ENCODE data around the gene ABI2. TPM values are rescaled to one million over a fixed set of nuclear protein-coding genes. Genes with fewer than 3 reads are reported as not detected.
"Not testable (repeated sequence)": the region's sequence is repeated elsewhere in the genome, so short reads cannot be mapped to it uniquely, and the experiment has no call there.

ABI2 gene
- total RNA-seq, 1 donor from 2014 or later: 85.4 TPM

DNA sequence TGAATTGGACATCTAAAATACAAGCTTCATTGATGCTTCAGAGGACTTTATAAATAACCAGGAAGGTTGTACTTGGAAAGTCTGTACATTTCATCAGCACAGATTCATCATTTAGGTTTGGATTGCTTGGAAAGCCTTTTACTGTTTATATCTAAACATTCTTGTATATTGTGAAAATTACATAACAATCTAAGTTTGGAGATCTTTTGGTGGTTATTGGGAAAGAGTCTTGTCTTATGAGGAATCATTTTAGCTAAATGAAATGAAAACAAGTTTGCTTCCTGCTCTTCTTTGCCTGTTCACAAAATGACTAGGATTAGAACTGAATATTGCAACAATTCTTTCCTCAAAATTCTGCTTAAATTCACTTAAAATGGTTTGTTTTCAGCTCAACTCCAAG, 79.3 kb downstream of the ABI2 start:
- TF ChIP-seq, protein P1, sequence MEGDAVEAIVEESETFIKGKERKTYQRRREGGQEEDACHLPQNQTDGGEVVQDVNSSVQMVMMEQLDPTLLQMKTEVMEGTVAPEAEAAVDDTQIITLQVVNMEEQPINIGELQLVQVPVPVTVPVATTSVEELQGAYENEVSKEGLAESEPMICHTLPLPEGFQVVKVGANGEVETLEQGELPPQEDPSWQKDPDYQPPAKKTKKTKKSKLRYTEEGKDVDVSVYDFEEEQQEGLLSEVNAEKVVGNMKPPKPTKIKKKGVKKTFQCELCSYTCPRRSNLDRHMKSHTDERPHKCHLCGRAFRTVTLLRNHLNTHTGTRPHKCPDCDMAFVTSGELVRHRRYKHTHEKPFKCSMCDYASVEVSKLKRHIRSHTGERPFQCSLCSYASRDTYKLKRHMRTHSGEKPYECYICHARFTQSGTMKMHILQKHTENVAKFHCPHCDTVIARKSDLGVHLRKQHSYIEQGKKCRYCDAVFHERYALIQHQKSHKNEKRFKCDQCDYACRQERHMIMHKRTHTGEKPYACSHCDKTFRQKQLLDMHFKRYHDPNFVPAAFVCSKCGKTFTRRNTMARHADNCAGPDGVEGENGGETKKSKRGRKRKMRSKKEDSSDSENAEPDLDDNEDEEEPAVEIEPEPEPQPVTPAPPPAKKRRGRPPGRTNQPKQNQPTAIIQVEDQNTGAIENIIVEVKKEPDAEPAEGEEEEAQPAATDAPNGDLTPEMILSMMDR (IDR thresholded peaks at IDR 0.05): no peak
- Mint-ChIP-seq H3K9me3 (ENCODE audit: unreplicated experiment) (no peaks in the 10 kb centered on the region), H3K27ac (ENCODE audit: unreplicated experiment) (no peak overlapping the region), H3K4me1 (ENCODE audit: unreplicated experiment) (peaks cover 31% of the 10 kb centered on the region), H3K27me3 (ENCODE audit: unreplicated experiment) (no peaks in the 10 kb centered on the region), H3K36me3 (ENCODE audit: unreplicated experiment) (peaks cover 54% of the 10 kb centered on the region), H3K4me3 (ENCODE audit: unreplicated experiment) (no peak overlapping the region)
- DNase-seq (ENCODE audit: extremely low spot score, unreplicated experiment): no peak

DNA sequence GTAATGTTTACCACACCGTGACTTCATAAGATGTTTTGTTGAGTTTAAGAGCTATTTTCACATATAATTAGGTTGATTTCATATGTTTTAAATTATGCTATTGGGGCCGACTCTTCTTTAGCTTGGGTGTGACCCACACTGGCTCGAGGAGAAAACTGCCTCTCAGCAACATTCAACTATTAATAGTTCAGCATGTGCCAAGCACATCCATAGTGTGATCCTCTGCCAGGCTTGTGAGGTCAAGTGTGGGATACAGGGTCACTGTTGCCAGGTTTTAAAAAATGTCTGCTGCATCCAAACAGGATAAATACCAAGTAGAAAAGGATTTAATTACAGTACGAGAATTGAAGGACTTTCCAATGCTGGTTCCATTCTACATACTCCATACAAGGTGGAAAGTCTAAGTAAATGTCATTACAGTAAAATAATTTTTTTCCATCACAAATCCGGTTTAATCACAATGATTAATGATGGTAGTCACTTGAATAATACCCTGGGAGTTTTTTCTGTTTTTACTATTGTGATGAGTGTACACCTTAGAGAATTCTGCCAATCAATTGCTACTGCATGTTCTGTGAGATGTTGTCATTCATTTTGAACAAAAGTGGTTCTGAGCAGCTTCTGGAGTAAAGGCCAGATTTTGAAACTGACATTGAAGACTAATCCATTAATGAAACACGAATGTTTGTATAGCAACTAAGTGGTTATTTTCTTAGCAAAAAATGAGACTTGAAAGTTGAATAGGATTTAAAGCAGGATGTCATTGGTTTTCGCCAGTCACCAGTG, 84.5 kb downstream of the ABI2 start:
- DNase-seq (ENCODE audit: extremely low spot score, unreplicated experiment): no peak
- Mint-ChIP-seq H3K27me3 (ENCODE audit: unreplicated experiment) (no peaks in the 10 kb centered on the region), H3K9me3 (ENCODE audit: unreplicated experiment) (no peaks in the 10 kb centered on the region), H3K4me3 (ENCODE audit: unreplicated experiment) (no peak overlapping the region), H3K36me3 (ENCODE audit: unreplicated experiment) (peaks cover 50% of the 10 kb centered on the region), H3K4me1 (ENCODE audit: unreplicated experiment) (peaks cover 19% of the 10 kb centered on the region), H3K27ac (ENCODE audit: unreplicated experiment) (peak overlapping the region; percentile 77)
- TF ChIP-seq, protein P1 (IDR thresholded peaks at IDR 0.05): no peak

DNA sequence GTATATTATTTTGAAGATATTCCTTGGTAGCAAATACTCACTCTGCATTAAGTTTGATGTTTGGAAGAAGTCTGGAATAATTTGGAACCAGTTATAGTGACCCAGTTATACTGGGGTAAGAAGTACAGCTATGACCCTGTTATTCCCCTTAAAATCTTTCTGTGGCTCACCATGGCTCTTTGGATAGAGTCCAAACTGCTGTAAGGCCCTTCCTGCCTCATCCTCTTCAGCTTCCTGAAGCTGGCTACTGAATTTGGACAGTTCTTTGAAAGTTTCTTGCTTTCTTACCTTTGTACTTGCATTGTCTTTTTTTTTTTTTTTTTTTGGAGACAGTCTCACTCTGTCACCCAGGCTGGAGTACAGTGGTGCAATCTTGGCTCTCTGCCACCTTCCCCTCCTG, 85.6 kb downstream of the ABI2 start:
- Mint-ChIP-seq H3K4me3 (ENCODE audit: unreplicated experiment) (no peak overlapping the region), H3K9me3 (ENCODE audit: unreplicated experiment) (no peaks in the 10 kb centered on the region), H3K4me1 (ENCODE audit: unreplicated experiment) (peaks cover 19% of the 10 kb centered on the region), H3K36me3 (ENCODE audit: unreplicated experiment) (peaks cover 58% of the 10 kb centered on the region), H3K27ac (ENCODE audit: unreplicated experiment) (no peak overlapping the region), H3K27me3 (ENCODE audit: unreplicated experiment) (no peaks in the 10 kb centered on the region)
- no peak for DNase-seq (ENCODE audit: extremely low spot score, unreplicated experiment)
- TF ChIP-seq, protein P1 (IDR thresholded peaks at IDR 0.05): no peak

DNA sequence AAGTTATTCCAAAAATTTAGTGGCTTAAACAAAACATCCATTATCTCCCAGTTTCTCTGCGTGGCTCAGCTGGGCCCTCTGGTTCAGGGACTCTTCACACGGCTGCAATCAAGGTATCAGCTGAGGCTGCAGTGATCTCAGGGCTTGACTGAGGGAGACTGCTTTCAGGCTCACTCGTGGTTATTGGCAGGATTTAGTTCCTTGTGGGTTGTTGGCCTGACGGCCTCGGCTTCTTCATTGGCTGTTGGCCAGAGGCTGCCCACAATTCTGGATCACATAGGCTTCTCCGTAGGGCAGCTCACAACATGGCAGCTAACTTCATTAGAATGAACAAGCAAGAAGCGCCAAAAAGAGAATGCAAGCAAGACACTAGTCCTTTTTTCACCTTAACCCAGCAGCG, 90.1 kb downstream of the ABI2 start:
- no peak for DNase-seq (ENCODE audit: extremely low spot score, unreplicated experiment)
- H3K4me3 Mint-ChIP-seq (ENCODE audit: unreplicated experiment): no peak overlapping the region
- peaks cover 4% of the 10 kb centered on the region for H3K4me1 Mint-ChIP-seq (ENCODE audit: unreplicated experiment)
- no peak overlapping the region for H3K27ac Mint-ChIP-seq (ENCODE audit: unreplicated experiment)
- no peaks in the 10 kb centered on the region for H3K27me3 Mint-ChIP-seq (ENCODE audit: unreplicated experiment)
- H3K36me3 Mint-ChIP-seq (ENCODE audit: unreplicated experiment): peaks cover 57% of the 10 kb centered on the region
- H3K9me3 Mint-ChIP-seq (ENCODE audit: unreplicated experiment): no peaks in the 10 kb centered on the region
- TF ChIP-seq, protein P1 (IDR thresholded peaks at IDR 0.05): no peak

DNA sequence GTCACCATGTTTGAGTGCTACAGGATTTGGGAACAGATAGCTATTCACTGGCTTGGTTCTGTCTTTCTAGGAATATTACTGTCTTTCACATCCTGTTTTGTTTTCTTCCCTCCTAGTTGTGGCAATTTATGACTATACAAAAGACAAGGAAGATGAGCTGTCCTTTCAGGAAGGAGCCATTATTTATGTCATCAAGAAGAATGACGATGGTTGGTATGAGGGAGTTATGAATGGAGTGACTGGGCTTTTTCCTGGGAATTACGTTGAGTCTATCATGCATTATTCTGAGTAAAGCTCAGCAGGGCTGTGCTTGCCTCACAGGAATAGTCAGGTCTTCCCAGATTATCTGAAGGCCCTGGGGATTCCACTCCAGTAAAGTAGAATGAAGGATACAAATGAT, 98.9 kb downstream of the ABI2 start:
- no peaks in the 10 kb centered on the region for H3K9me3 Mint-ChIP-seq (ENCODE audit: unreplicated experiment)
- H3K27ac Mint-ChIP-seq (ENCODE audit: unreplicated experiment): no peak overlapping the region
- H3K4me3 Mint-ChIP-seq (ENCODE audit: unreplicated experiment): no peak overlapping the region
- H3K27me3 Mint-ChIP-seq (ENCODE audit: unreplicated experiment): no peaks in the 10 kb centered on the region
- TF ChIP-seq, protein P1 (IDR thresholded peaks at IDR 0.05): no peak
- H3K36me3 Mint-ChIP-seq (ENCODE audit: unreplicated experiment): peaks cover 39% of the 10 kb centered on the region
- peaks cover 5% of the 10 kb centered on the region for H3K4me1 Mint-ChIP-seq (ENCODE audit: unreplicated experiment)
- no peak for DNase-seq (ENCODE audit: extremely low spot score, unreplicated experiment)

DNA sequence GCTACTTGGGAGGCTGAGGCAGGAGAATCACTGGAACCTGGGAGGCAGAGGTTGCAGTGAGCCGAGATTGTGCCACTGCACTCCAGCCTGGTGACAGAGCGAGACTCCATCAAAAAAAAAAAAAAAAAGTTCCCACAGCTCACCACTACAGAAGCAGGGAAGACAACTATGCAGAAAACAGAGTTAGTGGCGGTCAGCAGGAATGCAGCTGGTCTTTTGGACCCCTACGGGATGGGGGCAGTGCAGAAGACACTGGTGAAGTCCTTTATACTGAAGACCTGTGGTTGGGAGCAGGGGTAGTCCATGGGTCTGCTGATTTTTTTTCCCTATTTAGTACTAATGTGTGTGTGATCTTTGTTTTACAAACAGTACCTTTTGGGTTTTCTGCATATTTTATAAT, 101.4 kb downstream of the ABI2 start:
- H3K4me1 Mint-ChIP-seq (ENCODE audit: unreplicated experiment); DNase-seq (ENCODE audit: extremely low spot score, unreplicated experiment); H3K27ac Mint-ChIP-seq (ENCODE audit: unreplicated experiment); H3K27me3 Mint-ChIP-seq (ENCODE audit: unreplicated experiment); H3K4me3 Mint-ChIP-seq (ENCODE audit: unreplicated experiment); H3K9me3 Mint-ChIP-seq (ENCODE audit: unreplicated experiment): not testable (repeated sequence)
- peaks cover 28% of the 10 kb centered on the region for H3K36me3 Mint-ChIP-seq (ENCODE audit: unreplicated experiment)

Data from osteocyte (in vitro differentiated cells).